ENCODE data around the gene MEIOB.
"Not testable (repeated sequence)": the region's sequence is repeated elsewhere in the genome, so short reads cannot be mapped to it uniquely, and the experiment has no call there.

The MEIOB gene

DNA sequence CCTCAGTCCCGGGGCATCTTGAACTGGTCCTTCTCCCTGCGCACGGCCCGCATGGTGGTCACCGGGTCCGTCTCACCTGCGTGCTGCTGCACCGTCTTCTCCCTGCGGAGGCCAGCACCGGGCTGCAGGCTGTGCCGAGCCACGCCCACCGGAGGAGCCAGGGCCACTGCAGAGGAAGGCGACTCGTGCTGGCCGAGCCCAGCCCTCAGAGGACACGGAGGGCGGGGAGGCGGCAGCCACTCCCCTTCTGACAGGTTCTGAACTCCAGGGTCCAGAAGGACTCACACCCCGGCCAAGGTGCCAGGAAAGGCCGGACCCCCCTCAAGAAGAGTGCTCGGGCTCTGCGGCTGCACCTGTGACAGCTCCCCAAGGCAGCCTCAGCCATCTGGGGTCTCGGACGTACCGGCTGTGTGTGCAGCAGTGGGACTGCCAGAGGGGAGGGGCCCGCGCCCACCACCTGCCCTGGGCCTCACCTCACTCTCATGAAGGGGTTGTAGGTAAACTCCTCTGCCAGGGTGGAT lies 62.6 kb downstream of the MEIOB start:
- DNase-seq, result no peak

DNA sequence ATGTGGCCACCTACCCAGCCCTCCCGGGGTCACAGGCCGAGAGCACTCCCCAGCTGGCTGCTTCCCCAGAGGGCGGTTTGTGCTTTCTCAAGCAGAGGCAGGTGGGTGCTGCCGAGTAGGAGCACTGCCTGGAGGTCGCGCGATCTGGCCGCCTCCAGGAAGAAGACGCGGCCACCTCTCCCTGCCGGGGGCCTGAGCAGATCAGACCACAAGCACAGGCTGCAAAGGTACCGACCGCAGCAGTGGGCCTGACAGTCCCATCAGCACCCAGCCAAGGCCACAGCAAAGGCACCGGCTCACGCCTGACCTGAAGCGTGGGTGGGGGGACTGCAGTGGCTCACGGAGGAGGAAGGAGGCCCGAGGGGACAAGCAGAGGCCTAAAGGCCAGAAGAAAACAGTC lies 63.3 kb downstream of the MEIOB start:
- DNase-seq, result no peak

DNA sequence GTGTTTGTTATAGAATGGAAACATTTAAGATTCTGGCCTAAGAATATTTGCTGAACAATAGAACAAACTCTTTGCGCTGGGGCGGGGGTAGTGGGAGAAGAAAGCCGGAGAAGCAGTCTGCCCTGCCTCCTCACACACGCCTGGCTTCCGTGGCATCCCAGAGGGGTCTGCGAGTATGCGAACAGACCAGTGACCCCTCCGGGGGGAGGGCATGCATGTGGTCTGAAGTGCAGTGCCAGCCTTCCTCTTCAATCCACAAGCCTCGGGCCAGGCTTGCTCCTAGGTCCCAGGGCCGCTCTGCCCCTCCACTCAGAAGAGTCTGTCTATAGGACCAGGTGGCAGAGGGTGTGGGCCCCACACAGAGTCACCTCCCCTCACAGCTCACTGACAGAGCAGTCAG lies 64.3 kb downstream of the MEIOB start:
- DNase-seq, result no peak

DNA sequence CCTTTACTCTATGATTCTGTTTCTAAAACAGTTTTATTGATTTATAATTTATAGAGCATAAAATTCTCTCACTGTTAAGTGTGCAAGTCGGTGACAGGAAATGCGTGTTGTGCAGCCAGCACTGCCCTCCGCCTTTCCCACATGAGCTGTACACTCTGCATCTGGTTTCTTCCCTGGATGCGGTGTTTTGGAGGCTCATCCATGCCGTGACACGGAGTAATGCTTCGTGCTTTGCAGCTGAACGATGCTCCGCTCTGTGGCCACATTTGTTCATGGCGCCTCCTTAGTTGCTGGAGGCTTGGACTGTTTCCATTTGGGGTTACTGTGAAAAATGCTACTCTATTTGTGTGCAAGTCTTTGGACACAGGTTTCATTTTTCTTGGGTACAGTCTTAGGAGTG lies 71.3 kb downstream of the MEIOB start:
- no peak for DNase-seq

DNA sequence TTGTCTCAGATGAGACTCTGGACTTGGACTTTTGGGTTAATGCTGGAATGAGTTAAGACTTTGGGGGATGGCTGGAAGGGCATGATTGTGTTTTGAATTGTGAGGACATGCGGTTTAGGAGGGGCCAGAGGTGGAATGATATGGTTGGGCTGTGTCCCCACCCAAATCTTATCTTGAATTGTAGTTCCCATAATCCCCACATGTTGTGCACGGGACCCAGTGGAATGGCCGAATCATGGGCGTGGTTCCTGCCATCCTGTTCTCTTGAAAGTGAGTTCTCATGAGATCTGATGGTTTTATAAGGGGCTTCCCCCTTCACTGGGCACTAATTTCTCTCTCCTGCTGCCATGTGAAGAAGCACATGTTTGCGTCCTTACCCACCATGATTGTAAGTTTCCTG lies 72.7 kb downstream of the MEIOB start:
- DNase-seq, result not testable (repeated sequence)

DNA sequence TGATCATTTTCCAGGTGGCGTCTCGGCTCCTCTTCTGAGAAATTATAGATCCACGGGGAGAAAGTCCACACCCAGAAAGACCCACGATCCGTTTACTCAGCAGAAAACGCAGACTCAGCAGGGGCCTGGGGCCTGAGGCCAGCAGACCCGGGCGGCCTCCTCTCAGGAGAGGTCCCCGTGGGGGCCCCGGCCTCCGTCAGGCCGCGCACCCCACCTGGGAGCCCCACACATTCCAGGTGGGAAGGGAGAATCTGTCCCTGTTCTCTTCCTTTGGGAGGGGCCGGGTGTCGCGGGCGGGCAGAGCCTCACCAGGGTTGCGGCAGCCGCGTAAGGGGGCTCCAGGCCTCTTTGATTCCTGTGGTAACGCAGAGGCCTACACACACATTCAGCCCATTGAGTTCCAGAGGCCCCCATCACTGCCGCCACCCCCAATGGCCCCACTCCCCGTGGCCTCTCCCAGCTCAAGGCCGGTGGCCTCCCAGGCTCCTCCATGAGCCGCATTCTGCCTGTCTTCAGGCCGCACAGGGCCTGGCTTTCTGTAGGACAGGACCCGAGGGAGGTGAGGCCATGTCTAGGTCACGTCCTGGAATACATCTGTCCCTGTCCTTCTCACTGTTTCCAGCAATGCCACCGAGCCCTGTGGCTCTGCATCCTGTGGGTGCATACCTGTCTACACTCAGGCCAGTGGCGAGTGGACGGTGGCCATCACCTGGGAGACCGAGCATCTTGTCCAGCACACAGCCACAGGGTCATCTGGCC lies 76.9 kb downstream of the MEIOB start:
- DNase-seq, result no peak

DNA sequence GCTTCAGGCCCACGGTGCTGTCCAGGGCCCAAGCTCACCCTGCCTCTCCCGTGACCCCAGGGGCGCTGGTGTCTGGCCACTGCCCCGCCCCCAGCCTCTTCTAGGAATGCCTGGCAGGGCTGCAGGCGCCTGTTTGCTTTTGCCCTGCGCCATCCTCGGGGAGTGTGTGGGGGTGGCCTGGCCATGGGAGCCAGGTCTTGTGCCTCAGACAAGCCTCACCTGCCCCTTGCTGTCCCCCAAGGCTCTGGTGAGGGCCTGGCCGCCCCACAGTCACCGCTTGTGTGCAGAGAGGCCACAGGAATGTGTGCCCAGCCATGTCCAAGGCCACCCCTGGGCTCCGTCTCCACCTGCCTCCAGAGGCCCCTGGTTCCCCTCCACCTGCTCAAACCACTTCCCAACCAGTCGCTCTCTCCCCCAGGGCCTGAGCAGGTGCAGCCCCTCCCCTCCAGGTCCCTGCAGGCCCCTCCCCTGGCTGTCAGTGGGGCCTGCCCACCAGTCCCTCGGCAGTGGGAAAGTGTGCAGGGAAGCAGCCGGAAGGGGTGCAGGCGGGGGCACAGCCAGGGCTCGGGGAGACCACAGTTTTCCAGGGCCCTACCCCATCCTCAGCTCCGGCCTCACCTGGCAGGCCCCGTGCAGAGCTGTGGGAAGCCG lies 77.6 kb downstream of the MEIOB start:
- DNase-seq, result no peak

DNA sequence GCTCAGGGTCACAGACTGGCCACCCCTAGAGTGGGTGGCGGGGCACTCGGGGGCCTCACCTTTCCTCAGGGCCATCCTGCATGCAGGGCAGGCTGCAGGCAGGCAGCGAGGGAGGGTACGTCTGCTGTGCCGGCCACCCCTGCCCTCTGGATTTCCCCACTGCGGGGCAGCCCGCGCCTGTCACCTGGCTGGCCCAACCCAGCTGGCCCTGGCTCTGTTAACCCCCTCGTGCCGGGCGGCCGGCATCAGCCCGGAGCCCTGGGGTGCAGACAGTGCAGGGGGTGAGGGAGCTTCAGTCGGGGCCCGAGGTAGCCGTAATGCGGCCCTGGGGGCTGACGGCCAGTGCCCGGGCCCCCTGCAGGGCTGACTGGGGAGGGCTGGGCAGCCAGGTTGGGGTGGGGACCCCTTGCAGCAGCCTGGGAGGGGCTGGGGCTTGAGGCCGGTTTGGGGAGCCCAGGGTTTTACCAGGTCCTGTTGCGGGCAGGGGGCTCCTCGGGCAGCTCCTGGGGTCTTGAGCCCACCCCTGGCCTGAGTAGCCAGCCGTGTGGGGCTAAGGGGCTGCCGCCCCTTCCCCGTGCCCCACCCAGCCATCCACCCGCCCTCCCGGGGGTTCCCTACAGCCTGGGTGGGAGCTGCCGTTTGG lies 78.3 kb downstream of the MEIOB start, which contains the start of gene IGFALS:
Gene IGFALS, minus strand, starts transcription at position 128 of the 643 bp plus-strand sequence. Its CDS starts 53 bp downstream, at position 75.
- no peak for DNase-seq

DNA sequence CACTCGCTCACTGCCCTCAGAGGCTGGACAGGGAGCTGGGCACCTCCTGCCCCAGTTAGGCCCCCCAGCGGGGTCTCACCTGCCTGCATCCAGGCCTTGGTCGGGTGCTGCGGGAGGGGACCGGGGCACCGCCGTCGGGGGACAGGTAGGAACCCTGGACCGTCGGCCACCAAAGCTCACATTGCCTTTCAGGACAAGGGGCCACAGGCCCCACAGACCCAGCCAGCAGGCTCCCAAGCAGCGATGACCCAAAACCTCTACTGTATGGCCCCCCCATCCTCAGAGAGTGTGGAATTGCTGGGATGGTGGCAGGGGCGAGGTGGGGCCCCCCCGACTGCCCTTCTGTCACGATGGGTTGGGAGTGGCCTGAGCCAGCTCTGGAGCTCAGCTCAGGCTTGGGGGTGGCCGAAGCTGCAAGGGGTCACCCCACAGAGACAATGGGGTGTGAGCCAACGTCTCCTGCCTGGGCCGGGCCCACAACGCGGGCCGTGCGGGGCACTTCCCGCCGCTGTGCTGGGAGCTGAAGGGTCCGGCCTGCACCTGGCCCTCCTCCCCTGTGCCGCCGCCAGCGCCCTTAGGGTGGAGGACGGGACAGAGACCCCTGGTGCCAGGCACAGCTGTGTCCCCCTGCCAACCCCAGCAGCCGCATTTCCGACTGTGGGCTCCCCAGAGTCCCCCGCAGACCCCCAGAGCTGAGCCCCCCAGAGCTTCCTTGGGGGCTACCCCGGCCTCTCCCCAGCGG lies 79.0 kb downstream of the MEIOB start:
- no peak for DNase-seq

DNA sequence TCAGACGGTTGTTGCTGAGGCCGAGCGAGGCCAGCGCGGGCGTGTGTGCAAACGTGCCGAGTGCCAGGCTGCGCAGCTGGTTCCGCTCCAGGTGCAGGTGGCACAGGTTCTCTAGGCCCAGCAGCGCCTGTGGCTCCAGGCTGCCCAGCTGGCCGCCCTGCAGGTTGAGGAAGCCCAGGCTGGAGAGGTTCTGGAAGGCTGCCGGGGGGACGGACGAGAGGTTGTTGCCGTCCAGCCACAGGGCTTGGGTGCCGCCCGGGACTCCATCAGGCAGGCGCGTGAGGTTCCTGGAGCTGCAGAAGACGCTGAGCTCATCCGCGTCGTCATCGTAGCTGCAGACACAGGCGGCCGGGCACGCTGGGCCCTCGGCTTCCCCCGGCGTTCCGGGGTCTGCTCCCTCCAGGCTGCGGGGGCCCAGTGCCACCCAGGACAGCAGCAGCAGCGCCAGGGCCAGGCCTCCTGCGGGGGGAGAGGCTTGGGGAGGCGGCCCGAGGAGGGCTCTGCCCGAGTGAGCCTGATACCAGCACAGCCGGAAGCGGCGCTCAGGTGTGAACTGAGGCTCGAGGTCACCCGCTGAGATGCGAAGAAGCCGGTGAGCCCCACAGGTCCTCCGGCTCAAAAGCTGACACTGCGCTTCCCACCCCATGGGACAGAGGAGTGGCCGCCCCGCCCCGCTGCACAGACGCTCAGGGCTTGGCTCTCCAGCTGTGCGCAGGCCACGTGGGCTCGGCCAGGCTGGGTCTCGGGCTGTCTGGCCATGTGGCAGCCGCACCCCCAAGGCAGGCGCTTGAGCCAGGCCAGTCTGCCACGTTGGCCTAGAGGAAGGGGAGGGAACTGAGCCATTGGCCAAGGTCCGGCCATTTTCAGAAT lies 79.8 kb downstream of the MEIOB start:
- no peak for DNase-seq

DNA sequence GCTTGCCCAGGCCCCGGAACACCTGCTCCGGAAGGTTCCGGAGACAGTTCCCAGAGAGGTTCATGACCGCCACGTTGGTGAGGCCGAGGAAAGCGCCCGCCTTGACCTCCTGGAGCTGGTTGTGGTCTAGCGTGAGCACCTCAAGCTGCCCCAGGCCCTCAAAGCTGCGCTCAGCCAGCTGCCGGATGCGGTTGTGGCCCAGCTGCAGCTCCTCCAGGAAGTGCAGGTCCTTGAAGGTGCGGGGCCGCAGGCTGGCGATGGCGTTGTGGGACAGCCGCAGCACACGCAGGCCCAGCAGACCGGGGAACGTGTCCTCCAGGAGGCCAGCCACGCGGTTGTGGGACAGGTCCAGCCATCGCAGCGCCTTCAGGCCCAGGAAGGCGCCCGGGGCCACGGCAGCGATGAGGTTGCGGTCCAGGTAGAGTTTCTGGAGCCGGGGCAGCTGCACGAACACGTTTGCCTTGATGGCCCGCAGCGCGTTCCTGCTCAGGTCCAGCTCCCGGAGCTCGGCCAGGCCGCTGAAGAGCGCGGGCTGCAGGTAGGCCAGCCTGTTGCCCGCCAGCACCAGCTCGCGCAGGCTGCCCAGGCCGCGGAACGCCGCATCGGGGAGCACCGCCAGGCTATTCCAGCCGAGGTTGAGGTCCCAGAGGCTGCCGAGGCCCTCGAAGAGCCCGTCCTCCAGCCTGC lies 80.6 kb downstream of the MEIOB start:
- DNase-seq, result no peak

DNA sequence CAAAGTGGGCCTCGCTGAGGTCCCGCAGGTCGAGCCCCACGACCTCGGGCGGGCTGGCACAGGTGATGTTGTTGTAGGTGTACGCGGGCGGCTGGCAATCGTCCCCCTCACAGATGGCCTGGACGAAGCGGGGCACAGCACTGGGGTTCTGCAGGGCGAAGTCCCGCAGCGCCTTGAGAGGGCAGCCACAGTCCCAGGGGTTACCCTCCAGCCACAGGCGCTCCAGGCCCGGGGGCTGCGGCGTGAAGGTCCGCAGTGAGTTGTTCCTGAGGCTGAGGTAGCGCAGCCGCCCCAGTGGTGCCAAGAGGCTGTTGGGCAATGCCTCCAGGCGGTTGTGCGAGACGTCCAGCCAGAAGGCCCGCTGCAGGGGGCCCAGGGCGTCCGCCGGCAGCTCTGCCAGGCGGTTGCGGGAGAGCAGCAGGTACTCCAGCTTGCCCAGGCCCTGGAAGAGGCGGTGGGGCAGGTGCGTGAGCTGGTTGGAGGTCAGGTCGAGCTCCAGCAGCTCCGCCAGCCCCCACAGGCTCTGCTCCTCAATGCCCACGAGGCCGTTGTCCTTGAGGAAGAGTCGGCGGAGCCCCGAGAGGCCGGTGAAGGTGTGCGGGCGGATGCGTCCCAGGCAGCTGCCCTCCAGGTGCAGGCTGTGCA lies 81.2 kb downstream of the MEIOB start:
- DNase-seq, result no peak

DNA sequence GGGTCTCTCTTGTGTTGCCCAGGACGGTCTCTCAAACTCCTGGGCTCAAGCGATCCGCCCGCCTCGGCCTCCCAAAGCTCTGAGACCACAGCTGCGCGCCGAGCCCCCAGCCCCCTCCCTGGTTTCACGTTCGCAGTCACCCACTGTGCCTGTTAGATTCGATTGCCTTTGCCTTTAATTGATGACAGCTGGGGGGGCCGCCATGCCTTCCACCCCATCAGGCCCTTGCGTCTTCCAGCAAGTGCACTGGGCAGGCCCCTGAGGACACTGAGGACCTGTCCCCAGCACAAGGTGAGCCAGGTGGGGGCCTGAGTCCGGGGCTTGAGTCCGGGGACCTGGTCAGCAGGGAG lies 81.7 kb downstream of the MEIOB start:
- no peak for DNase-seq

DNA sequence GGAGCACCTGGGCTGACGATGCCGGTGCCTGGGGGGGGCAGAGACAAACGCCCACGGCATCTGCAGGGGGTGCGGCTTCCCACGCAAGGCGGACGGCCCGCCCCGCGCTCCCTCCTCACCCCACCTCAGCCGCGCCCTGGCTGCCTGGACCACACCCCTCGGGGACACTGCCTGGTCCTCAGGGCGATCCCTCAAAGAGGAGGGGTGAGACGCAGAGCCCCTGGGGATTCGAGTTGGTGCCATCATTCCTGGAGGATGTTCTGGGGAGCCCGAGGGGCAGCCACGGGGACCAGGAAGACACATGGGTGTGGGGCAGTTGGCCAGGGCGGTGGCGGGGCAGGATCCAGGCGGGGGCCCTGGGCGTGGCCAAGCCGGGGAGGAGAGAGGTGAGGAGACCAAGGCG lies 82.3 kb downstream of the MEIOB start:
- no peak for DNase-seq

DNA sequence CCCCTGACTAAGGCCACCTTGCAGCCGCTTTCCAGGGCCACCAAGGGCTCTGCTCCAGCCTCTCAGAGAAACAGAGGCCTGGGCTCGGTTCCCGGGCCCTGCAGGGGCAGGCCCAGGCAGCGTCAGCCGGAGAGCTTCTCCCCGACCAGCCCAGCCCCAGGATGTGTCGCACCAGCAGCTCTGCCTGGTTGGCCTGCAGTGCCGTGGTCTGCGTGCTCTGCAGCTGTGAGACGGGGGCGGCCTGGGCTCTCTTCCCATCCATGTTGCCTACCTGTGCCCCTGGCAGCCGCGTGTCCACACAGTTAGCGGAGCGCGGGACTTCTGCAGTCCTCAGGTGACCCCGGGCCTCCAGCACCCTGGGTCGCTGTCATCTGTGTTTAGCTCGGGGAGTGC lies 83.3 kb downstream of the MEIOB start:
- DNase-seq, result no peak

DNA sequence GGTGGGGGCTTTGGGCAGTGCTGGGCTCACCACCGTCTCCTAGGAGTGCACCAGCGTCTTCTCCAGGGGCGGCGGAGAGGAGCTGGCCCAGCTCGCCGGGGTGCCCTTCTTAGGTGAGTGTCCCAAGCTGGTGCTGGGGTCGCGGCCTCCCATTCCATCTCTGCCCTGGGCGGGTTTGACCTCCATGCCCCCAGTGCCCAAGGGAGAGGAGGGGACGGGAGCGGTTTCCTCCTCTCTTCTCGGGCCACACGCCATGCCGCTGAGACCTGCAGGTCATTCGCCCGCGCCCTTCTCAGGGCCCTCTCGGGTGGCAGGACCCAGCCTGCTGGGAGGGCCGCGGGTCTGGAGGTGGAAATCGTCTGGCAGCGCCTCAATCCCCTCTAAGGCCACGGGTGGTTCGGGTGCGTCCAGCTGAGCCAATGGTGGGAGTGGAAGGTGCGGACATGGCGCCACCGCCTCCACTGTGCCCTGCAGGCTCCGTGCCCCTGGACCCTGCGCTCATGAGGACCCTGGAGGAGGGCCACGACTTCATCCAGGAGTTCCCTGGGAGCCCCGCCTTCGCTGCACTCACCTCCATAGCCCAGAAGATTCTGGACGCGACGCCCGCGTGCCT lies 83.8 kb downstream of the MEIOB start:
- no peak for DNase-seq

DNA sequence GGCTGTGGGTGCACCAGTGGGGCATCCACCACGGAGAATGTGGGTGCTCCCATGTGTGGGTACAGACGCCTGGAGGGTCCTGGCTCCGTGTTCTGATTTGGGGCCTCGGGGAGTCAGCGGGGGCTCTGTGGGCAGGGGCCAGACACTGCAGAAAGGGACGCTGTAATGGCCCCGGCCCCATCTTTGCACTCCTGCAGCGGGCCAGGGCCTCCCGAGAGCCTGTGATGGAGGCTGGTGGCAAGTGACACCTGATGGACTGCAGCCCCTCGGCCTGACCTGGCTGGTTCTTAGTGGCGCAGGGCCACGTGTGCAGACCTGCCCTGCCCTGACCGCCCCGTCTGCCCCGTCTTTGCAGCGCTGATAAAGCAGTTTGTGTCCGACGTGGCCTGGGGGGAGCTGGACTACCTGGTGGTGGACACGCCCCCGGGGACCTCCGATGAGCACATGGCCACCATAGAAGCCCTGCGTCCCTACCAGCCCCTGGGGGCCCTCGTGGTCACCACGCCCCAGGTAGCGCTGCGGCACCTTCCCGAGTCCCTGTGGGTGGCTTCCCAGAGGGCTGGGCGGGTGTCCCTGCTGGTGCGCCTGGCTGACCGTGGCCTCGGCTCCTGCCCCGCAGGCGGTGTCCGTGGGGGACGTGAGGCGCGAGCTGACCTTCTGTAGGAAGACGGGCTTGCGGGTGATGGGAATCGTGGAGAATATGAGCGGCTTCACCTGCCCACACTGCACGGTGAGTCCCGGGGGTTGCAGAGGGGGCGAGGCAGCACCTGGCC lies 84.5 kb downstream of the MEIOB start:
- no peak for DNase-seq

DNA sequence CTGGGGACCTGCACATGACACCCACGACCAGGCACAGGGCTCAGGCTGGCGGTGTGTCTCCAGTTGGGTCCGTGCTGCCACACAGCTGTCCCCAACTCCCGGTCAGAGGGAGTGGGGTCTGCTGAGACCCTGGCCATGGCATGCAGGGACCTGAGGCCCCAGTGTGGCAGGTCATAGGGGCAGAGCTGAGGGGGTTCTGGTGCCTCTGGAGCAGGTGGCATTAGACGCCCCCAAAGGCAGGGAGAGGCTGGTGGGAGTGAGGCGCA lies 85.0 kb downstream of the MEIOB start:
- no peak for DNase-seq

DNA sequence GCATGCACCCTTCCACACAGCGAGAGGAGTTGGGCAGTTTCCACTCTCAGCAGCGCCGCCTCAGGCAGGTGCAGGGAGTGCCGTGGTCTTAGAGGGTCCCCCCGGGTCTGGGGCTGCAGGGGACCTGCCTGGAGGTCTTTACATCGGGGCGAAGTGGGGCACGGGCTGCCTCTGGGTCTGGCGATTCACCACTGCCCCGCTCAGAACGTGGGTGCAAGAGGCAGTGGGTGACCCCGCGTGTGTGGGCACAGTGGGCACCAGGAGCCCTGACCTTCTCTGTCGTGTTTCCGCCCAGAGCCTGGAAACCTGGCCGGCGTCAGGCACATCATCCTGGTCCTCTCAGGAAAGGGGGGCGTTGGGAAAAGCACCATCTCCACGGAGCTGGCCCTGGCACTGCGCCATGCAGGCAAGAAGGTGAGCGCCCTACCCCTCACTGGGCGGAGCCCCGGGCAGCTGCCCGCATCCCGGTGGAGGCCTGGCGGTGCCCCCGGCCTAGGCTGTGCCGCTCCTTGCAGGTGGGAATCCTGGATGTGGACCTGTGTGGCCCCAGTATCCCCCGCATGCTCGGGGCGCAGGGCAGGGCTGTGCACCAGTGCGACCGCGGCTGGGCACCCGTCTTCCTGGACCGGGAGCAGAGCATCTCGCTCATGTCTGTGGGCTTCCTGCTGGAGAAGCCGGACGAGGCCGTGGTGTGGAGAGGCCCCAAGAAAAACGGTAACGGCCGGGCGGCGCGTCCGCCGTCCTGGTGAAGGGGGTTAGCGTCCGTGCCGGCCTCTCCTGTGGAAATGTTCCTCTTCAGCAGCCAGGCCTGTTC lies 85.5 kb downstream of the MEIOB start:
- DNase-seq, result no peak

All from fibroblast of skin of scalp (primary cell).